ENCODE results near the gene PTOV1. TPM values are rescaled to one million over a fixed set of nuclear protein-coding genes. Genes with fewer than 3 reads are reported as not detected.
A peak's percentile ranks its signal among the peaks of the same experiment; 100 is the strongest.

Gene PTOV1
- total and polyA plus RNA-seq, 10 of the 15 experiments (the other 5 are each of a cell fraction or from before 2014, with no cell fraction given) = 3.2 to 83.5 (median 22.3) TPM

DNA sequence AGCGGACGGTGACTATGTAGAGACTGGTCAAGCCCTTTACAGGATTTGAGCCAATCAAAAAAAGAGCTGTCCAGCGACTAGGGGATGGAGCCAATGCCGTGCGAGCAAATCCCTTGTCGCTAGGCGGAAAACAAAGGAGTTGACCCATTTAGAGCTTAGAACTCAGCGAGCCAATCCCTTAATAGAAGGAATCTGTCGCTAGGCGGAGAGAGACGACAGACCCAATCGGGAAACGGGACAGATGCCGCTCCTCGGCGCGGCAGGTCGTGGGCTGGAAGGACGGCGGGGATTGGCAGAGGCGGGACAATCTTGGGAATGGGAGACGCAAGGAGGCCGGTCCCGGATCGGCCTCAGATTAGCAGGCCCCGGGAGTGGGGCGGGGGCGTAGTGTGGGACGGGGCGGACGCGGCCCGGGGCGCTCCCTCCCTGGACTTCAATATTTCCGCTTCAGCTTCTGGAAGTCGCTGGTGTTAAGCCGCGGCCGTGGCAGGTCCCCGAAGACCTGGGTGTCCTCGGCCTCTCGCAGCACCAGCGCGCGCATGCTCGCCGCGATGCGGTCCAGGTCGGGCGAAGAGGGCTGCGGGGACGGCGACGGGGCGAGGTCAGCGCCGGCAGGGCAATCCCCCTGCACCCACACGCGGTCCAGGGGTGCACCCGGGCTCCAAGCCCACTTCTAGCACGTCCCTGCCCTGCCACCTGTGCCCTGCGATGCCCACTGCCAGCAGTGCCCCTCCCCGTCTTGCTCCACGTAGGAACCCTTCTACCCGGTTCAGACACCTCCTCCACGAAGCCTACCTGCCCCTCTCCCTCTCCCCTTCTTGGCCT is 18.7 kb downstream of the PTOV1 start (continued):
- TF ChIP-seq ZNF384 (IDR thresholded peaks at IDR 0.05; ENCODE audit: borderline replicate concordance, low read depth, low read length) (no peak), TCF7 (IDR thresholded peaks at IDR 0.05; ENCODE audit: borderline replicate concordance) (no peak), ZNF622 (IDR thresholded peaks at IDR 0.05) (no peak), LARP7 (IDR thresholded peaks at IDR 0.05) (peak; percentile 66; the same call in 1 of the 2 replicates), CREB1 (IDR thresholded peaks at IDR 0.05; ENCODE audit: low read depth) (peak; percentile 91), RUNX3 (IDR thresholded peaks at IDR 0.05; ENCODE audit: low read length) (peak; percentile 31; the same call in 1 of the 2 replicates), POU2F2 (IDR thresholded peaks at IDR 0.05; ENCODE audit: borderline replicate concordance, low read depth, low read length) (no peak), EED (IDR thresholded peaks at IDR 0.05; ENCODE audit: low read depth) (peak; percentile 28; the same call in 1 of the 2 replicates), JUNB (IDR thresholded peaks at IDR 0.05) (no peak), SMAD5 (IDR thresholded peaks at IDR 0.05; ENCODE audit: low read depth) (0 out of 2 replicates have a peak, but pooled peaks have one; percentile 22), SUPT20H (IDR thresholded peaks at IDR 0.05; ENCODE audit: borderline replicate concordance, control insufficient read depth, low read depth, low read length) (no peak)
- TF ChIP-seq, protein P1, sequence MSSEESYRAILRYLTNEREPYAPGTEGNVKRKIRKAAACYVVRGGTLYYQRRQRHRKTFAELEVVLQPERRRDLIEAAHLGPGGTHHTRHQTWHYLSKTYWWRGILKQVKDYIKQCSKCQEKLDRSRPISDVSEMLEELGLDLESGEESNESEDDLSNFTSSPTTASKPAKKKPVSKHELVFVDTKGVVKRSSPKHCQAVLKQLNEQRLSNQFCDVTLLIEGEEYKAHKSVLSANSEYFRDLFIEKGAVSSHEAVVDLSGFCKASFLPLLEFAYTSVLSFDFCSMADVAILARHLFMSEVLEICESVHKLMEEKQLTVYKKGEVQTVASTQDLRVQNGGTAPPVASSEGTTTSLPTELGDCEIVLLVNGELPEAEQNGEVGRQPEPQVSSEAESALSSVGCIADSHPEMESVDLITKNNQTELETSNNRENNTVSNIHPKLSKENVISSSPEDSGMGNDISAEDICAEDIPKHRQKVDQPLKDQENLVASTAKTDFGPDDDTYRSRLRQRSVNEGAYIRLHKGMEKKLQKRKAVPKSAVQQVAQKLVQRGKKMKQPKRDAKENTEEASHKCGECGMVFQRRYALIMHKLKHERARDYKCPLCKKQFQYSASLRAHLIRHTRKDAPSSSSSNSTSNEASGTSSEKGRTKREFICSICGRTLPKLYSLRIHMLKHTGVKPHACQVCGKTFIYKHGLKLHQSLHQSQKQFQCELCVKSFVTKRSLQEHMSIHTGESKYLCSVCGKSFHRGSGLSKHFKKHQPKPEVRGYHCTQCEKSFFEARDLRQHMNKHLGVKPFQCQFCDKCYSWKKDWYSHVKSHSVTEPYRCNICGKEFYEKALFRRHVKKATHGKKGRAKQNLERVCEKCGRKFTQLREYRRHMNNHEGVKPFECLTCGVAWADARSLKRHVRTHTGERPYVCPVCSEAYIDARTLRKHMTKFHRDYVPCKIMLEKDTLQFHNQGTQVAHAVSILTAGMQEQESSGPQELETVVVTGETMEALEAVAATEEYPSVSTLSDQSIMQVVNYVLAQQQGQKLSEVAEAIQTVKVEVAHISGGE (CRISPR knock-in tag; IDR thresholded peaks at IDR 0.05) = no peak
- TF ChIP-seq, protein P2, sequence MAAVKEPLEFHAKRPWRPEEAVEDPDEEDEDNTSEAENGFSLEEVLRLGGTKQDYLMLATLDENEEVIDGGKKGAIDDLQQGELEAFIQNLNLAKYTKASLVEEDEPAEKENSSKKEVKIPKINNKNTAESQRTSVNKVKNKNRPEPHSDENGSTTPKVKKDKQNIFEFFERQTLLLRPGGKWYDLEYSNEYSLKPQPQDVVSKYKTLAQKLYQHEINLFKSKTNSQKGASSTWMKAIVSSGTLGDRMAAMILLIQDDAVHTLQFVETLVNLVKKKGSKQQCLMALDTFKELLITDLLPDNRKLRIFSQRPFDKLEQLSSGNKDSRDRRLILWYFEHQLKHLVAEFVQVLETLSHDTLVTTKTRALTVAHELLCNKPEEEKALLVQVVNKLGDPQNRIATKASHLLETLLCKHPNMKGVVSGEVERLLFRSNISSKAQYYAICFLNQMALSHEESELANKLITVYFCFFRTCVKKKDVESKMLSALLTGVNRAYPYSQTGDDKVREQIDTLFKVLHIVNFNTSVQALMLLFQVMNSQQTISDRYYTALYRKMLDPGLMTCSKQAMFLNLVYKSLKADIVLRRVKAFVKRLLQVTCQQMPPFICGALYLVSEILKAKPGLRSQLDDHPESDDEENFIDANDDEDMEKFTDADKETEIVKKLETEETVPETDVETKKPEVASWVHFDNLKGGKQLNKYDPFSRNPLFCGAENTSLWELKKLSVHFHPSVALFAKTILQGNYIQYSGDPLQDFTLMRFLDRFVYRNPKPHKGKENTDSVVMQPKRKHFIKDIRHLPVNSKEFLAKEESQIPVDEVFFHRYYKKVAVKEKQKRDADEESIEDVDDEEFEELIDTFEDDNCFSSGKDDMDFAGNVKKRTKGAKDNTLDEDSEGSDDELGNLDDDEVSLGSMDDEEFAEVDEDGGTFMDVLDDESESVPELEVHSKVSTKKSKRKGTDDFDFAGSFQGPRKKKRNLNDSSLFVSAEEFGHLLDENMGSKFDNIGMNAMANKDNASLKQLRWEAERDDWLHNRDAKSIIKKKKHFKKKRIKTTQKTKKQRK (IDR thresholded peaks at IDR 0.05; ENCODE audit: low read depth, low read length) = no peak
- TF ChIP-seq, protein P3, sequence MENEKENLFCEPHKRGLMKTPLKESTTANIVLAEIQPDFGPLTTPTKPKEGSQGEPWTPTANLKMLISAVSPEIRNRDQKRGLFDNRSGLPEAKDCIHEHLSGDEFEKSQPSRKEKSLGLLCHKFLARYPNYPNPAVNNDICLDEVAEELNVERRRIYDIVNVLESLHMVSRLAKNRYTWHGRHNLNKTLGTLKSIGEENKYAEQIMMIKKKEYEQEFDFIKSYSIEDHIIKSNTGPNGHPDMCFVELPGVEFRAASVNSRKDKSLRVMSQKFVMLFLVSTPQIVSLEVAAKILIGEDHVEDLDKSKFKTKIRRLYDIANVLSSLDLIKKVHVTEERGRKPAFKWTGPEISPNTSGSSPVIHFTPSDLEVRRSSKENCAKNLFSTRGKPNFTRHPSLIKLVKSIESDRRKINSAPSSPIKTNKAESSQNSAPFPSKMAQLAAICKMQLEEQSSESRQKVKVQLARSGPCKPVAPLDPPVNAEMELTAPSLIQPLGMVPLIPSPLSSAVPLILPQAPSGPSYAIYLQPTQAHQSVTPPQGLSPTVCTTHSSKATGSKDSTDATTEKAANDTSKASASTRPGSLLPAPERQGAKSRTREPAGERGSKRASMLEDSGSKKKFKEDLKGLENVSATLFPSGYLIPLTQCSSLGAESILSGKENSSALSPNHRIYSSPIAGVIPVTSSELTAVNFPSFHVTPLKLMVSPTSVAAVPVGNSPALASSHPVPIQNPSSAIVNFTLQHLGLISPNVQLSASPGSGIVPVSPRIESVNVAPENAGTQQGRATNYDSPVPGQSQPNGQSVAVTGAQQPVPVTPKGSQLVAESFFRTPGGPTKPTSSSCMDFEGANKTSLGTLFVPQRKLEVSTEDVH (IDR thresholded peaks at IDR 0.05; ENCODE audit: low read depth, partially characterized antibody) = no peak
- TF ChIP-seq, protein P4, sequence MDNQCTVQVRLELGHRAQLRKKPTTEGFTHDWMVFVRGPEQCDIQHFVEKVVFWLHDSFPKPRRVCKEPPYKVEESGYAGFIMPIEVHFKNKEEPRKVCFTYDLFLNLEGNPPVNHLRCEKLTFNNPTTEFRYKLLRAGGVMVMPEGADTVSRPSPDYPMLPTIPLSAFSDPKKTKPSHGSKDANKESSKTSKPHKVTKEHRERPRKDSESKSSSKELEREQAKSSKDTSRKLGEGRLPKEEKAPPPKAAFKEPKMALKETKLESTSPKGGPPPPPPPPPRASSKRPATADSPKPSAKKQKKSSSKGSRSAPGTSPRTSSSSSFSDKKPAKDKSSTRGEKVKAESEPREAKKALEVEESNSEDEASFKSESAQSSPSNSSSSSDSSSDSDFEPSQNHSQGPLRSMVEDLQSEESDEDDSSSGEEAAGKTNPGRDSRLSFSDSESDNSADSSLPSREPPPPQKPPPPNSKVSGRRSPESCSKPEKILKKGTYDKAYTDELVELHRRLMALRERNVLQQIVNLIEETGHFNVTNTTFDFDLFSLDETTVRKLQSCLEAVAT (IDR thresholded peaks at IDR 0.05) = no peak
- TF ChIP-seq, protein P5, sequence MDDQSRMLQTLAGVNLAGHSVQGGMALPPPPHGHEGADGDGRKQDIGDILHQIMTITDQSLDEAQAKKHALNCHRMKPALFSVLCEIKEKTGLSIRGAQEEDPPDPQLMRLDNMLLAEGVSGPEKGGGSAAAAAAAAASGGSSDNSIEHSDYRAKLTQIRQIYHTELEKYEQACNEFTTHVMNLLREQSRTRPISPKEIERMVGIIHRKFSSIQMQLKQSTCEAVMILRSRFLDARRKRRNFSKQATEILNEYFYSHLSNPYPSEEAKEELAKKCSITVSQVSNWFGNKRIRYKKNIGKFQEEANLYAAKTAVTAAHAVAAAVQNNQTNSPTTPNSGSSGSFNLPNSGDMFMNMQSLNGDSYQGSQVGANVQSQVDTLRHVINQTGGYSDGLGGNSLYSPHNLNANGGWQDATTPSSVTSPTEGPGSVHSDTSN (IDR thresholded peaks at IDR 0.05; ENCODE audit: insufficient replicate concordance, low read depth, low read length) = no peak

Data from GM12878 (cell line).